Skeletal muscle satellite cell (primary cell): ENCODE measurements around the gene ZNF865.

Experiments used
- H3K27me3 ChIP-seq: 2 replicates; pipeline ENCODE4 v1.7.0; 2013; ENCODE audit warnings: low read length; ENCODE audit not compliant: control insufficient read depth, insufficient read depth
- H3K36me3 ChIP-seq: 2 replicates; pipeline ENCODE4 v1.7.0; 2013; ENCODE audit warnings: mild to moderate bottlenecking, control low read depth, low read length; ENCODE audit not compliant: insufficient read depth
- H3K4me1 ChIP-seq: 2 replicates; pipeline ENCODE4 v1.7.0; 2013; ENCODE audit warnings: low read length; ENCODE audit not compliant: control insufficient read depth, insufficient read depth
- H3K4me2 ChIP-seq: 2 replicates; pipeline ENCODE4 v1.7.0; 2013; ENCODE audit warnings: mild to moderate bottlenecking, low read length
- H3K4me3 ChIP-seq: 2 replicates; pipeline ENCODE4 v1.7.0; 2013; ENCODE audit warnings: low read length
- H3K9ac ChIP-seq: 2 replicates; pipeline ENCODE4 v1.7.0; 2013; ENCODE audit warnings: mild to moderate bottlenecking, low read depth, low read length, moderate library complexity
- H3K9me3 ChIP-seq: replicated peaks from 2 replicates; pipeline ENCODE4 v1.7.0; 2013; ENCODE audit warnings: mild to moderate bottlenecking, control low read depth, low read length

The ZNF865 gene

DNA sequence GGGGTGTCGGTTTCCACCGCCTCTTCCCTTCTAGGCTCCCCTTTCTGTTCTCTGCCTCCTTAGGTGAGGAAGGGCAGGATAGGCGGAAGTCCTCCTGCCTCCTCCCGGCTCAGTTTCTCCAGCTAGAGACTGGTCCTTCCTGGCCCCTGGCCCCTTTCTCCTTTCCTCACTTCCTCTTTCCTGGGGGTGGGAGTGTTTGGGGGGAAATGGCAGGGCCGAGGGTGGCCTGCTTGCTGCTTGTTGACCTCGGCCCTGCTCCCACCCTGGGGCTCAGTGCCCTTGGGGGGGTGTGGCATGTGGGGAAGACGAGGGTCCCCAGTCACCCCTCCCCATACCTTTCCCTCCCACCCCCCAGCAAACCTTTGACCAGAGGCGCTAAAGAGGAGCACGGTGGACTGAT is 54.4 kb downstream of the ZNF865 start:
- Histone ChIP-seq H3K9me3 (no peaks in the 10 kb centered on the region), H3K4me2 (no peak overlapping the region), H3K27me3 (no peaks in the 10 kb centered on the region), H3K4me3 (no peak overlapping the region), H3K4me1 (peaks cover 28% of the 10 kb centered on the region), H3K36me3 (peaks cover 50% of the 10 kb centered on the region), H3K9ac (no peak overlapping the region)

DNA sequence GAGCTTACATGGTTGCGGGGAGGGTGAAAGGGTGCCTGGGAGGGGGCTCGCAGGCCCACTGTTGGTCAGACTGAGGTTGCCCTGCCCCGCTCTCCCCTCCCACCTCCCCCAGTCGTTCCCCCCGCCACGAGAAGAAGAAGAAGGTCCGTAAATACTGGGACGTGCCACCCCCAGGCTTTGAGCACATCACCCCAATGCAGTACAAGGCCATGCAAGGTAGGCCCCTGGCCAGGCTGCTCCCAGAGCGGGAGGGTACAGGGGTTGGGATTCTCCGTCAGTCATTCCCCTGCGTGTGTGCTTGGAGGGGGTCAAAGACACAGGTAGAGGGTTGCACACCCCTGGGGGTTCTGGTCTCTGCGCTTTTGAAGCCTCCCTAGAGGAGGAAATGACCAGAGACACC is 55.0 kb downstream of the ZNF865 start:
- H3K4me3 ChIP-seq, result no peak overlapping the region
- H3K9ac ChIP-seq, result no peak overlapping the region
- H3K4me2 ChIP-seq, result no peak overlapping the region
- peaks cover 28% of the 10 kb centered on the region for H3K4me1 ChIP-seq
- H3K27me3 ChIP-seq, result no peaks in the 10 kb centered on the region
- no peaks in the 10 kb centered on the region for H3K9me3 ChIP-seq
- peaks cover 50% of the 10 kb centered on the region for H3K36me3 ChIP-seq

DNA sequence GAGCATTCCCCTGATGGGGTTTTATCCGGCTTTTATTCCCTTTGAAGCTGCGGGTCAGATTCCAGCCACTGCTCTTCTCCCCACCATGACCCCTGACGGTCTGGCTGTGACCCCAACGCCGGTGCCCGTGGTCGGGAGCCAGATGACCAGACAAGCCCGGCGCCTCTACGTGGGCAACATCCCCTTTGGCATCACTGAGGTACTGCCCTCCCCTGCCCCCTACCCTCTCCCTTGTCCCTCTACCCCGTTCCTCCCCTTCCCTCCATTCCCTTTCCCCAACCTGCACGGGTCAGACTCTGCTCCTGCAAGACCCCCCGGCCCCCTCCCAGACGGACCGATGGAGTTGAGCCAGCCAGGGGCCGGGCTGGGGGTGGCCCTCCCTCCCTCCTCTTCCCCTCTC is 55.5 kb downstream of the ZNF865 start:
- H3K4me1 ChIP-seq, result peaks cover 28% of the 10 kb centered on the region
- no peaks in the 10 kb centered on the region for H3K9me3 ChIP-seq
- H3K36me3 ChIP-seq, result peaks cover 50% of the 10 kb centered on the region
- no peak overlapping the region for H3K4me2 ChIP-seq
- H3K27me3 ChIP-seq, result no peaks in the 10 kb centered on the region
- no peak overlapping the region for H3K9ac ChIP-seq
- no peak overlapping the region for H3K4me3 ChIP-seq

DNA sequence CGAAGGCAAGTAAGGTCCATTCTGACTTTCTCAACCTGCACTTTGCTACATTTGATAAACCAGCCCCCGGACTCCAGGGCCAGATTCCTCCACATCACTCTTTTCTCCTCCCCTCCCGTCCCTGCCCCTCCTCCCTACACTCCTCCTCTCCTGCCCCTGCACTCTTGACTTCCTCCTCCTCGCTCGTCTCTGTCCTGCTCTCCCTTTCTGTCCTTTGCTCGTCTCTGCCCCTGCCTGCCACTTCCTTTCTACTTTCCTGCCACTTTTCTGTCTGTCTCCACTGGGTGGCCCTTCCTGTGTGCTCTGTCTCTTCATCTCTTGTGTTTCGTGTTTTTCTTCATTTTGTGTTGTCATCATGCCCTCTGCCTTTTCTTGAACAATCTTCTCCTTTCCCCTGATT is 56.4 kb downstream of the ZNF865 start:
- no peak overlapping the region for H3K9ac ChIP-seq
- H3K36me3 ChIP-seq, result peaks cover 58% of the 10 kb centered on the region
- H3K4me3 ChIP-seq, result no peak overlapping the region
- no peaks in the 10 kb centered on the region for H3K9me3 ChIP-seq
- H3K4me2 ChIP-seq, result no peak overlapping the region
- peaks cover 21% of the 10 kb centered on the region for H3K4me1 ChIP-seq
- H3K27me3 ChIP-seq, result no peaks in the 10 kb centered on the region

DNA sequence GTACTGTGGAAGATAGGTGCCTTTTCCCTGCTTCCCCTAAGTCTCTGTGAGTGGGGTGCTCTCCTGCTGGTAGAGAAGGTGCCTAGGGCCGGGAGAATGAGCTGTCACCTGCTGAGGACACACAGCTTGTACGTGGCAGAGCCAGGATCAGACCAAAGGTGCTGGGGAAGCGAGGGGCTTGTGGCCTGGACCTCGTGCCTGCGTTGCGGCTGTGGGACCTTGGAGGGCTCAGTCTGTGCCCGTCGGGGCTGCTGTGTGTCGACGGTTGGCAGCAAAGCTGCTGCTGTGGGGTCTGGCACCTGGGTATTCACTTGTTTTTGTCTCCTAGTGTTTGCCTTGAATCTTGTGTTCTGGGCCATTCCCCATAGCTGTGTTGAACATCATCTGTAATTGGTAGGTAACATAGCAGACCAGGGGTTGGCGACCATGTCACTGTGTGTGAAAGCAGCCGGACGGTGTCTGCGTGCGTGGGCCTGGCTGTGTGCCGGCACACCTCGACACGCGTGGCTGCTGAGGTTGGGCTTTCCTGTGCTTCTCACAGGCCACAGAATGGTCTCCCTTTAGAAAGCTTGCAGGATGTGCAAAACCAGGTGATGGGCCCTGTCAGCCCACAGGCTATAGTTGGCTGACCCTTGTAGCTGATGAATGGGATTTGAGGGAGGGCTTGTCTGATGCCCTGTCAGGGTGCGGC is 58.5 kb downstream of the ZNF865 start:
- Histone ChIP-seq H3K4me1 (peaks cover under 1% of the 10 kb centered on the region), H3K36me3 (peaks cover 73% of the 10 kb centered on the region)

DNA sequence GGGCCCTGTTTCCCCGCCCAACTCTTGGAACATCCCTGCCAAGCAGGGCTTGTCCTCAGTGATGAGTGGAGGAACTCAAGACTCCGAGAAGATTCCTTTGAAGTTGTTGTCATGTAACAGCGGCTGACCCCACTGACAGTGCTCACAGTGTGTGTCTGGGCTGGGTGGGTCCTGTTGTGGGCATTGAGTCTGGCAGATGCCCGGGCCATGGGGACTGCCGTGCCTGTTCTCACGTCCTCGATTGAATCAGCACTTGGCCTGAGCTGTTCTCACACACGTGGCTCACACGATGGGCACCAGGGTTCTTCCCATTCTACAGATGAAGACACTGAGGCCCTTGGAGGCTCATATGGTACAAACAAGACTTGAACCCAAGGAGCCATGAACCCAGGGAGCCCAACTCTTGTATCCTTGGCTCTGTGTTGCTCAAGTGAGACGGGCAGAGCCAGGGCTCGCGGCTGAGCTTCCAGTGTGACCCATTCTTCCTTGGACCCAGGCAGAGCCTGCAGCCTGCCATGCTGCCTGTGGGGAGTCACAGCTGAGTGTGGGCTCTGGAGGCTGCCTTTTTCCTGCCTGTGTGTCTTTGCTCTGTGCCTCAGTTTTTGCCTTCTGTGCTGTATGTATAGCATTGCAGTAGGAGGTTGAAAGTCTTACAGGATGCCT is 61.0 kb downstream of the ZNF865 start:
- Histone ChIP-seq H3K36me3 (peaks cover 75% of the 10 kb centered on the region), H3K4me2 (no peak overlapping the region), H3K27me3 (no peaks in the 10 kb centered on the region), H3K9ac (no peak overlapping the region), H3K4me3 (no peak overlapping the region), H3K4me1 (peaks cover 2% of the 10 kb centered on the region), H3K9me3 (no peaks in the 10 kb centered on the region)

More for the DNA sequence above, 58.5 kb downstream of the ZNF865 start:
- Histone ChIP-seq H3K4me2 (no peak overlapping the region), H3K9ac (no peak overlapping the region), H3K9me3 (no peaks in the 10 kb centered on the region), H3K27me3 (no peaks in the 10 kb centered on the region), H3K4me3 (no peak overlapping the region)
